Heart right ventricle (tissue), 16 donors: Measurements from ENCODE around the gene ZNF276. TPM values are rescaled to one million over a fixed set of nuclear protein-coding genes. Genes with fewer than 3 reads are reported as not detected.

Experiments used
- ATAC-seq, 8 donors: fragments of 200-7000 bp; cut with Tn5 transposase; one replicate each; pipeline ENCODE4 v1.9.1; 2020; ENCODE audit warnings: mild to moderate bottlenecking in 8 of 8, moderate library complexity in 8 of 8, moderate number of reproducible peaks in 1 of 8
- DNase-seq, 2 donors: peaks; one replicate each; pipeline ENCODE4 v3.0.0-alpha.2; 2020
- H3K27ac ChIP-seq, 10 donors: fragments of 200-600 bp; sonication (generic) in 2 of 10; one replicate each; pipeline versions ENCODE4 v1.5.0 to v1.8.0; 2020 to 2022; ENCODE audit warnings: mild to moderate bottlenecking in 3 of 10
- H3K27me3 ChIP-seq, 7 donors: fragments of 200-600 bp; one replicate each; pipeline ENCODE4 v1.8.0; 2021 to 2022; ENCODE audit warnings: mild to moderate bottlenecking in 2 of 7
- H3K36me3 ChIP-seq, 9 donors: fragments of 200-600 bp; sonication (generic) in 1 of 9; one replicate each; pipeline versions ENCODE4 v1.5.0 to v1.8.0; 2020 to 2022; ENCODE audit warnings: mild to moderate bottlenecking in 2 of 9
- H3K4me1 ChIP-seq, 9 donors: fragments of 200-600 bp; sonication (generic) in 1 of 9; one replicate each; pipeline versions ENCODE4 v1.5.0 to v1.8.0; 2020 to 2022; ENCODE audit warnings: mild to moderate bottlenecking in 4 of 9
- H3K4me3 ChIP-seq, 10 donors: fragments of 200-600 bp; sonication (generic) in 2 of 10; one replicate each; pipeline versions ENCODE4 v1.5.0 to v1.8.0; 2020 to 2022; ENCODE audit warnings: mild to moderate bottlenecking in 7 of 10, moderate library complexity in 2 of 10
- H3K9me3 ChIP-seq, 11 donors: fragments of 200-600 bp in 10 of 11; sonication (generic) in 2 of 11; one replicate each; pipeline versions ENCODE4 v1.5.0 to v1.8.0; 2013 to 2022; ENCODE audit warnings: mild to moderate bottlenecking in 2 of 11, control low read depth in 1 of 11, moderate library complexity in 1 of 11
- CTCF ChIP-seq, 9 donors: fragments of 200-600 bp; sonication (generic) in 2 of 9; IDR thresholded peaks; one replicate each; pipeline versions ENCODE4 v1.5.0 to v1.8.0; 2021 to 2022; ENCODE audit warnings: antibody characterized with exemption in 9 of 9, mild to moderate bottlenecking in 5 of 9, moderate library complexity in 1 of 9
- WGBS, 2 donors: extraction: QIAGEN DNeasy Blood & Tissue Kit; methylation state at CpG; one replicate each; pipeline ENCODE4 v1.1.7; 2013; ENCODE audit warnings: inconsistent platforms in 1 of 2; 5-methylcytosine and 5-hydroxymethylcytosine counted together
- intact Hi-C, 10 donors: fragments of 100-400 bp; cut with DNase I; formaldehyde crosslinking; loops; one replicate each; pipeline versions ENCODE4 v1.11.1 to v1.14.2; 2022
- polyA plus RNA-seq, 2 donors: library from polyadenylated mRNA; stranded (reverse); fragments of 200-250 nt; gene quantifications; one replicate each; pipeline ENCODE4 v1.2.3, GENCODE V29; 2013
- total RNA-seq, 10 donors: library from RNA; stranded (reverse); fragmentation: NEBNext Ultra II Directional in 3 of 10; extraction: Animal tissue kit (Norgen Biotek cat#: 25700) in 3 of 10; gene quantifications; one replicate each; pipeline versions ENCODE4 v1.2.1 to v1.2.4, GENCODE V29; 2021 to 2023
- donor health status: Arrhythmogenic right ventricular cardiomyopathy.
- donor health status: ischemic (EF 13 %, LVEDD 7.1; RV severe dilation, severe dysfunction).
- donor health status: healthy with polysubstance abuse.
- donor health status: DM: no; HTN: yes; CAD: no.
- donor health status: DM: no; HTN: no; CAD: no.
- donor health status: ischemic (EF 25% LVEDD 6.9; RV normal size, moderate dysfunction).
- donor health status: ischemic (EF 25% LVEDD 5.7; RV mildly dilated, moderate dysfunction).
- donor health status: healthy.
- donor health status: DM: yes; HTN: yes; CAD: no.
- donor health status: Ischemic cardiomyopathy.
- donor health status: ischemic (EF 35%, LVEDD 5.7; RV mildly dilated, moderate dysfunction).
- donor health status: nonischemic (EF 11% LVEDD 7.7; RV severe dilation, severe dysfunction).
- donor health status: DM: yes; HTN: yes; CAD: no.
- donor health status: PGD.
- donor health status: ischemic (EF 29% LVEDD 5.4; RV normal size, mild dysfunction).
- donor health status: nonischemic (EF 23%, LVEDD 6.1; RV moderate dilation, normal function).

Gene ZNF276
- total and polyA plus RNA-seq, 12 donors = 8.2 to 29.3 (median 12.8) TPM

GRCh38 chr16:89720551-89720812, 855 bp upstream of the ZNF276 start:
- H3K4me3 ChIP-seq = peak overlapping the region; percentile 62 to 99 (median 90)
- DNase-seq = peak; percentile 44 to 60
- H3K4me1 ChIP-seq = peaks cover 26 to 56% (median 39%) of the 10 kb centered on the region in 9 donors
- WGBS, 2 donors = 0 to 1% methylated on average over 29 of the region's 29 CpGs
- H3K9me3 ChIP-seq = no peaks in the 10 kb centered on the region
- H3K36me3 ChIP-seq = peaks cover 0 to 35% (median 12%) of the 10 kb centered on the region in 9 donors
- peak; percentile 6 to 50 (median 17) for ATAC-seq
- no peak for TF ChIP-seq CTCF (IDR thresholded peaks at IDR 0.05)
- peak overlapping the region; percentile 89 to 100 (median 98) for H3K27ac ChIP-seq
- intact Hi-C loops = loop anchor here in 4 of 10 donors (1.0 to 5.0 kb wide), 4 partner anchors 20 to 158 kb away; partner anchors contain the start of genes SPATA2L (in 2 of the 4) and RPL13 (in 1 of the 4)
- H3K27me3 ChIP-seq = no peaks in the 10 kb centered on the region

- TF ChIP-seq CTCF (IDR thresholded peaks at IDR 0.05) = no peak
- Histone ChIP-seq H3K9me3 (no peaks in the 10 kb centered on the region), H3K36me3 (peaks cover 0 to 44% (median 12%) of the 10 kb centered on the region in 9 donors), H3K4me1 (peaks cover 26 to 61% (median 39%) of the 10 kb centered on the region in 9 donors), H3K4me3 (peak overlapping the region; percentile 62 to 99 (median 90)), H3K27me3 (no peaks in the 10 kb centered on the region), H3K27ac (peak overlapping the region; percentile 89 to 100 (median 98))
- DNase-seq = peak; percentile 61 to 70
- peak; percentile 7 to 33 (median 28) for ATAC-seq
- intact Hi-C loops = loop anchor here in 3 of 10 donors (2.0 to 5.0 kb wide), 3 partner anchors 21 to 159 kb away; partner anchors contain the start of genes SPATA2L (in 2 of the 3) and RPL13 (in 1 of the 3)
- 1% methylated on average over 75 to 112 of the region's 112 CpGs for WGBS, 2 donors
Observed at GRCh38 chr16:89721546-89722391, 432 bp downstream of the ZNF276 start.

GRCh38 chr16:89722392-89723278, 1.3 kb downstream of the ZNF276 start:
- intact Hi-C loops = loop anchor here in 2 of 10 donors (5.0 kb wide), 2 partner anchors 70 to 160 kb away; partner anchors contain the start of gene RPL13 (in 1 of the 2)
- ATAC-seq = peak in 7 of 8 donors; percentile 3 to 68 (median 43)
- Histone ChIP-seq H3K27ac (peak overlapping the region; percentile 89 to 100 (median 98)), H3K36me3 (peaks cover 4 to 53% (median 19%) of the 10 kb centered on the region in 9 donors), H3K4me1 (peaks cover 26 to 61% (median 39%) of the 10 kb centered on the region in 9 donors), H3K9me3 (no peaks in the 10 kb centered on the region), H3K27me3 (no peaks in the 10 kb centered on the region), H3K4me3 (peak overlapping the region; percentile 62 to 99 (median 90))
- DNase-seq = peak; percentile 60 to 71
- 23 to 27% methylated on average over 56 of the region's 56 CpGs for WGBS, 2 donors
- no peak for TF ChIP-seq CTCF (IDR thresholded peaks at IDR 0.05)
